MCF 10A (cell line): ENCODE measurements around the gene AJAP1. TPM values are rescaled to one million over a fixed set of nuclear protein-coding genes. Genes with fewer than 3 reads are reported as not detected.

Experiments used
- BruUV-seq: library from RNA; stranded (reverse); fragments of 400-500 nt; replicated peaks from 2 replicates; lab custom pipeline; 2021; lab: Mats Ljungman, UMichigan
- CTCF ChIA-PET: fragments of 300-600 bp; sonication (Branson Sonifier 250); formaldehyde crosslinking; extraction: SDS; loops from one replicate; lab custom pipeline; 2021; ENCODE audit warnings: antibody characterized with exemption, inconsistent platforms; lab: Yijun Ruan, JAX
- POLR2A ChIA-PET: fragments of 300-600, 350-650 bp; sonication (Branson Sonifier 250); formaldehyde crosslinking; extraction: SDS; loops from one replicate; lab custom pipeline; 2020; ENCODE audit warnings: antibody characterized with exemption, inconsistent platforms; lab: Yijun Ruan, JAX
- DNase-seq: peaks from one replicate; pipeline ENCODE4 v3.0.0-alpha.2; 2018; ENCODE audit not compliant: unreplicated experiment
- H3K27ac Mint-ChIP-seq: one replicate; pipeline ENCODE4 v1.8.0; 2022; ENCODE audit warnings: mild to moderate bottlenecking, low read depth, mixed read lengths; ENCODE audit not compliant: unreplicated experiment
- H3K27me3 Mint-ChIP-seq: one replicate; pipeline ENCODE4 v1.8.0; 2022; ENCODE audit warnings: mixed read lengths; ENCODE audit not compliant: insufficient read depth, unreplicated experiment
- H3K36me3 Mint-ChIP-seq: one replicate; pipeline ENCODE4 v1.8.0; 2022; ENCODE audit warnings: mild to moderate bottlenecking, moderate library complexity, mixed read lengths; ENCODE audit not compliant: insufficient read depth, unreplicated experiment
- H3K4me1 Mint-ChIP-seq: one replicate; pipeline ENCODE4 v1.8.0; 2022; ENCODE audit warnings: mixed read lengths; ENCODE audit not compliant: insufficient read depth, unreplicated experiment
- H3K4me3 Mint-ChIP-seq: one replicate; pipeline ENCODE4 v1.8.0; 2022; ENCODE audit warnings: mild to moderate bottlenecking, moderate library complexity, mixed read lengths; ENCODE audit not compliant: unreplicated experiment
- H3K9me3 Mint-ChIP-seq: one replicate; pipeline ENCODE4 v1.8.0; 2022; ENCODE audit warnings: mixed read lengths; ENCODE audit not compliant: unreplicated experiment
- intact Hi-C: fragments of 100-400 bp; cut with micrococcal nuclease; formaldehyde crosslinking; loops from 2 replicates; pipeline ENCODE4 v1.14.1; 2022
- total RNA-seq: library from RNA; stranded (reverse); gene quantifications from 2 replicates; pipeline ENCODE4 v1.2.3, GENCODE V29; 2022
- TF ChIP-seq, protein P1 (sequence below): fragments of 200-600 bp; IDR thresholded peaks from one replicate; pipeline ENCODE4 v1.8.0; 2022; ENCODE audit warnings: antibody characterized with exemption, mild to moderate bottlenecking; ENCODE audit not compliant: unreplicated experiment

Gene AJAP1
- total RNA-seq, 1 experiment from 2014 or later = not detected

DNA sequence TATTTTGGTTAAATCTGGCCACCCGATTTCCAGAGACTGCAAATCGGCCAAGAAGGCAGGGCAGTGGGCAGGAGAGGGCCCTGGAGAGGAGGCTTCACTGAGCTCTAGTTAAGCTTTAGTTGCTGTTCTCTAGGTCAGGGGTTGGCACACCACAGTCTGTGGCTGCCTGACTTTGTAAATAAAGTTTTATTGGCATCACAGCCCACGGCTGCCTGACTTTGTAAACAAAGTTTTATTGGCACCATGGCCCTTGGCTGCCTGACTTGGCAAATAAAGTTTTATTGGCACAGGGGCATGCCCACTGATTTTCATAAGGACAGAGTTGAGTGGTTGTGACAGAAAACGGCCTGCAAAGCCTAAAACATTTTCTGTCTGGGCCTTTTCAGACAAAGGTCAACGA, 19.7 kb downstream of the AJAP1 start:
- Mint-ChIP-seq H3K27ac (no peak overlapping the region), H3K27me3 (no peaks in the 10 kb centered on the region), H3K9me3 (no peaks in the 10 kb centered on the region), H3K4me3 (no peak overlapping the region), H3K4me1 (peaks cover 3% of the 10 kb centered on the region), H3K36me3 (no peaks in the 10 kb centered on the region)
- CTCF ChIA-PET = interaction anchor here (0.7 kb wide), 1 partner anchor 24 kb away, joined by 8 read pairs; no protein-coding TSS in a partner anchor
- intact Hi-C loops = no loop called here
- DNase-seq = no peak
- POLR2A ChIA-PET = no interaction called here
- TF ChIP-seq, protein P1, sequence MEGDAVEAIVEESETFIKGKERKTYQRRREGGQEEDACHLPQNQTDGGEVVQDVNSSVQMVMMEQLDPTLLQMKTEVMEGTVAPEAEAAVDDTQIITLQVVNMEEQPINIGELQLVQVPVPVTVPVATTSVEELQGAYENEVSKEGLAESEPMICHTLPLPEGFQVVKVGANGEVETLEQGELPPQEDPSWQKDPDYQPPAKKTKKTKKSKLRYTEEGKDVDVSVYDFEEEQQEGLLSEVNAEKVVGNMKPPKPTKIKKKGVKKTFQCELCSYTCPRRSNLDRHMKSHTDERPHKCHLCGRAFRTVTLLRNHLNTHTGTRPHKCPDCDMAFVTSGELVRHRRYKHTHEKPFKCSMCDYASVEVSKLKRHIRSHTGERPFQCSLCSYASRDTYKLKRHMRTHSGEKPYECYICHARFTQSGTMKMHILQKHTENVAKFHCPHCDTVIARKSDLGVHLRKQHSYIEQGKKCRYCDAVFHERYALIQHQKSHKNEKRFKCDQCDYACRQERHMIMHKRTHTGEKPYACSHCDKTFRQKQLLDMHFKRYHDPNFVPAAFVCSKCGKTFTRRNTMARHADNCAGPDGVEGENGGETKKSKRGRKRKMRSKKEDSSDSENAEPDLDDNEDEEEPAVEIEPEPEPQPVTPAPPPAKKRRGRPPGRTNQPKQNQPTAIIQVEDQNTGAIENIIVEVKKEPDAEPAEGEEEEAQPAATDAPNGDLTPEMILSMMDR = no peak
- BruUV-seq = no TSS peak

DNA sequence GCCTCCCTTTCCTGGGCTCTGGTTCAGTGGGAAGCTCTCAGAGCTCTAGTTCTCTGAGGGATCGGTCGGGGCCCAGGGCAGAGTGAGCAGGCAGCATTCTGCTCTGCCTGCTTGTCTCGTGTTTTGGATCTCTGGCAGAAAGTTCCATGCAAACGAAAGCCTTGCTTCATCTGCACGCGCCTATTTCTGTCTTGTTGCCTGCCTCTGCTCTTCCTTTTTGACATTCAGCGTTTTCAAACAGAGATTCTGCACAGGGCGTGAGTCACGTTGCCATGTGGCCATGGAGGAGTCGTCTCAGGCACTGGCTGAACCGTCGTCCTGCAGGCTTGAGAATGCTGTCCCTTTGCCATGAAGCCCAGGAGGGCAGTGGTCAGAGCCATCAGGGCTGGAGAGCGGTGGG, 20.3 kb downstream of the AJAP1 start:
- Mint-ChIP-seq H3K4me1 (no peaks in the 10 kb centered on the region), H3K27me3 (no peaks in the 10 kb centered on the region), H3K9me3 (no peaks in the 10 kb centered on the region), H3K27ac (no peak overlapping the region), H3K4me3 (no peak overlapping the region), H3K36me3 (no peaks in the 10 kb centered on the region)
- no peak for DNase-seq
- POLR2A ChIA-PET = no interaction called here
- TF ChIP-seq, protein P1 = no peak
- no TSS peak for BruUV-seq
- CTCF ChIA-PET = no interaction called here
- intact Hi-C loops = no loop called here

DNA sequence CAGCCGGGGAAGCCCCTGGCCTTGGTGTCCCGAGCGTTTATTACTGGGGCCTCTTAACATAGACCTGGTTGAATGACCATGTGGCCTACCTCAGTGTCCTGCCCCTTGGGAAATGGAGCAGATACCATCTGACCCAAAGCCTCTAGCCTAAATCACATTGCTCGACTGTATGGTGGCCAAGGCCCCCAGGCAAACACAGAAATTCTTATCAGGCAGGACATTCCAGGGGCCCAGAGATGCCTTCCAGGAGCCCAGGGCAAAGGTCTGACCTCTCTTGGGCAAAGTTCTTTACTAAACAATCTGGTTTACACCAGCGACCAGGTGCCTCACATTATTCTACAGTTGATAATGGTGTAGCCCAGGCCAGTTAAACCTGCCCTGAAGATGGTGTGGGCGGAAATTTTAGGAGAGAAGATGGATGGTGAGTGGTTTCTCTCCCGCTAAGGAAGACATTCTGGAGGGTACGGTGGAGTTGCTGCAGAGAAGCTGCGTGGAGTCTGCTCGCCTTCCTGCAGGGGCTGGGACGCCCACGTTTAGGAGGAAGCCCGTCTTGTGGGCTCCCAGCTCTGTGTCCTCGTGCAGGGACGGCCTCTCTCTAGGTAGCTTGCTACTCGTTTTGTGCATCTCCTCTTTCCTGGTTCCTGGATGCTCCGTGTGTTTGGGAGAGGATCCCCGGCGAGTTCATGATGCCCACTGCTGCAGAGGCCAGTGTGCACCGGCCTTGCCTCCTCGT, 21.2 kb downstream of the AJAP1 start:
- Mint-ChIP-seq H3K27me3 (no peaks in the 10 kb centered on the region), H3K4me1 (no peaks in the 10 kb centered on the region), H3K36me3 (no peaks in the 10 kb centered on the region), H3K9me3 (no peaks in the 10 kb centered on the region), H3K4me3 (no peak overlapping the region), H3K27ac (no peak overlapping the region)
- TF ChIP-seq, protein P1 = no peak
- no TSS peak for BruUV-seq
- ChIA-PET CTCF (no interaction called here), POLR2A (no interaction called here)
- intact Hi-C loops = no loop called here
- DNase-seq = no peak

DNA sequence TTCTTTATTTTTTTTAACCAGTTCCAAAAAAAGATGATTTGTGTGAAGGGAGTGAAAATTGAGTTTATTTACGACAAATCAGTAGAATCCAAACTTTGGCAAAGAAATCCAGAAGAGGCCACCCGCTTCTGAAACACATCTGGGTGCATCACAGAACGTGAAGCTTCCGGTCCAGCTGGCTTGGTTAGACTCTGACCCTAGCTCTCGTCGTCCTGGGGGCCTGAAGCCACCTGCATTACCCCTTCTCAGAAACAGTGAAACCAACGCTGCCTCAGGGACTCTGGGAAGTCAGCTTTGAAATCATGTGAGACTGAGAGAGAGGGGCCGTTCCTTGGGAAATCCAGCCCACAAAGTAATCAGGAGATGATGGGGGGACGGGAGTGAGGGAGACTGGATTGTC, 21.8 kb downstream of the AJAP1 start:
- H3K9me3 Mint-ChIP-seq = no peaks in the 10 kb centered on the region
- H3K36me3 Mint-ChIP-seq = no peaks in the 10 kb centered on the region
- H3K27me3 Mint-ChIP-seq = no peaks in the 10 kb centered on the region
- H3K27ac Mint-ChIP-seq = no peak overlapping the region
- H3K4me1 Mint-ChIP-seq = no peaks in the 10 kb centered on the region
- intact Hi-C loops = no loop called here
- ChIA-PET POLR2A (no interaction called here), CTCF (no interaction called here)
- no TSS peak for BruUV-seq
- H3K4me3 Mint-ChIP-seq = no peak overlapping the region
- TF ChIP-seq, protein P1 = no peak
- DNase-seq = no peak
